ENCODE data around the gene VPS52.
A peak's percentile ranks its signal among the peaks of the same experiment; 100 is the strongest.

Gene VPS52

DNA sequence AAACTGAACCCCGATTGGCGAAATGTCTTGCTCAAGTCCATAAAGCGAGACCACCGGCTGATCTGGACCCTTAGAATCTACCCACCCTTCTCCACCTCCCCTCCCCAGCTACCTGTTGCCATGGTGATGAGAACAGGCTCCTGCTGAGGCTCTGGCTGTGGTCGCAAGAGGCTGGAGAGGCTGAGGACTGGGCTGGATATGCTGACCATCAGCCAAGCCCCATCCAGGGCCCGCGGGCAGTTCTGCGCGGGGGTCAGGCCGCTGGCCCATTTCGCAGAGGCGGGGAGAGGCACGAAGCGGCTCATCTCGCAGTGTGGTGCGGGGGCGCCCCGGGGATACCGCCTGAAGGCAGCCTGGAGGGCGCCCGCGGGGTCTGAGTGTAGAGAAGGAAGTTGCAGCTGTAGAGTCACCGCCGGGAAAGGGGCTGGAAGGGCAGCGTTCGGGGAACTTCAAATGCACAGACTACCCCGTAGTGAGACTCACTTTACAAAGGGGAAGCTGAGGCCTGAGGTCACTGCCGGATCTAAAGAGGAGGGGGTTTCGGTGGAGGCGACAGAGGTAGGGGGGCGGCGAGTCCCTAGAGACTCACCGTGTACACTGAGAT is 41.5 kb upstream of the VPS52 start:
- peaks cover 18% of the 10 kb centered on the region for H3K4me1 ChIP-seq
- H3K27me3 ChIP-seq (ENCODE audit: control insufficient read depth, insufficient read depth, low read length) = no peaks in the 10 kb centered on the region
- peak overlapping the region; percentile 75 for H3K9ac ChIP-seq
- peak overlapping the region; percentile 100 for H3K4me2 ChIP-seq (ENCODE audit: low read length)
- no peaks in the 10 kb centered on the region for H3K9me3 ChIP-seq (ENCODE audit: control insufficient read depth, low read length)
- H3K36me3 ChIP-seq (ENCODE audit: control insufficient read depth, insufficient read depth, low read length) = no peaks in the 10 kb centered on the region
- TF ChIP-seq, protein P1, sequence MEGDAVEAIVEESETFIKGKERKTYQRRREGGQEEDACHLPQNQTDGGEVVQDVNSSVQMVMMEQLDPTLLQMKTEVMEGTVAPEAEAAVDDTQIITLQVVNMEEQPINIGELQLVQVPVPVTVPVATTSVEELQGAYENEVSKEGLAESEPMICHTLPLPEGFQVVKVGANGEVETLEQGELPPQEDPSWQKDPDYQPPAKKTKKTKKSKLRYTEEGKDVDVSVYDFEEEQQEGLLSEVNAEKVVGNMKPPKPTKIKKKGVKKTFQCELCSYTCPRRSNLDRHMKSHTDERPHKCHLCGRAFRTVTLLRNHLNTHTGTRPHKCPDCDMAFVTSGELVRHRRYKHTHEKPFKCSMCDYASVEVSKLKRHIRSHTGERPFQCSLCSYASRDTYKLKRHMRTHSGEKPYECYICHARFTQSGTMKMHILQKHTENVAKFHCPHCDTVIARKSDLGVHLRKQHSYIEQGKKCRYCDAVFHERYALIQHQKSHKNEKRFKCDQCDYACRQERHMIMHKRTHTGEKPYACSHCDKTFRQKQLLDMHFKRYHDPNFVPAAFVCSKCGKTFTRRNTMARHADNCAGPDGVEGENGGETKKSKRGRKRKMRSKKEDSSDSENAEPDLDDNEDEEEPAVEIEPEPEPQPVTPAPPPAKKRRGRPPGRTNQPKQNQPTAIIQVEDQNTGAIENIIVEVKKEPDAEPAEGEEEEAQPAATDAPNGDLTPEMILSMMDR (IDR thresholded peaks at IDR 0.05) = no peak
- peak overlapping the region; percentile 96 for H3K27ac ChIP-seq
- peaks cover 14% of the 10 kb centered on the region for H3K79me2 ChIP-seq
- peak overlapping the region; percentile 94 for H3K4me3 ChIP-seq (ENCODE audit: low read depth, low read length)
- H2AFZ ChIP-seq = peak overlapping the region; percentile 91

DNA sequence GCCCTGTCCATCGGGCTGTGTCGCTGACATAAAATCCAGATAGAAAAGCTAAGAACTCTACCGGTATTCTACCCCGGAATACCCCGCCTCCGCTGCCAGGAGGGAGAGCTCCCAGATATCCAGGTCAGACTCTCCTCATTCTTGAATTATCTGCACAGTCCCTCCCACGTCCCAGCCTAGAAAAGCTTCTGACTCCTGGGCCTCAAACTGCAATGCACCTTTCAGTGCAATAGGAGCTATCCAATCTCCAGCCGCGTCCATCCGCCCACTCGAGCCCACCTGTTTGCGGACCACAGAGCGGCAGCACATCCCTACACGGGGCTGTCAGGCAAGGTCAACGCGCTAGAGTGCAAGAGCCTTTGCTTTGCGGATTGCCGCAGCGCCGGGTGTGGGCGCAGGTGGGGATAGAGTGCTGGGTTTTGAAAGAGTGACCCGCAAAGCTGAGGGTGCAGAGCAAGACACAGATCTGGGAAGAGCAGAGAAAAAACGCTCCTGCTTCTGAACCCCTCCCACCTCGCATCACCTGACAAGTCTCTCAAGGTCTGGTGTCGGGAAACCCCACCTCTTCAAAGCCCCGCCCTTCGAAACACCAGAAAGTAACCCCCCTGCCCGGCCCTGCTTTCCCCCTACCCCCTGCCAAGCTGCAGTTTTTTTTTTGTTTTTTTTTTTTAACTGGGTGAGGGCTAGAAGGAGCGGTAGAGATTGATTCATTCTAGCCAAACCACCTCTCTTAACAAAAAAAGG is 40.9 kb upstream of the VPS52 start:
- Histone ChIP-seq H3K4me3 (ENCODE audit: low read depth, low read length) (peak overlapping the region; percentile 94), H3K9ac (peak overlapping the region; percentile 75), H3K4me2 (ENCODE audit: low read length) (peak overlapping the region; percentile 100), H3K27ac (peak overlapping the region; percentile 96), H3K27me3 (ENCODE audit: control insufficient read depth, insufficient read depth, low read length) (no peaks in the 10 kb centered on the region), H3K9me3 (ENCODE audit: control insufficient read depth, low read length) (no peaks in the 10 kb centered on the region), H3K4me1 (peaks cover 17% of the 10 kb centered on the region), H3K36me3 (ENCODE audit: control insufficient read depth, insufficient read depth, low read length) (no peaks in the 10 kb centered on the region), H2AFZ (peak overlapping the region; percentile 91), H3K79me2 (peaks cover 18% of the 10 kb centered on the region)
- TF ChIP-seq, protein P1 (IDR thresholded peaks at IDR 0.05) = no peak

DNA sequence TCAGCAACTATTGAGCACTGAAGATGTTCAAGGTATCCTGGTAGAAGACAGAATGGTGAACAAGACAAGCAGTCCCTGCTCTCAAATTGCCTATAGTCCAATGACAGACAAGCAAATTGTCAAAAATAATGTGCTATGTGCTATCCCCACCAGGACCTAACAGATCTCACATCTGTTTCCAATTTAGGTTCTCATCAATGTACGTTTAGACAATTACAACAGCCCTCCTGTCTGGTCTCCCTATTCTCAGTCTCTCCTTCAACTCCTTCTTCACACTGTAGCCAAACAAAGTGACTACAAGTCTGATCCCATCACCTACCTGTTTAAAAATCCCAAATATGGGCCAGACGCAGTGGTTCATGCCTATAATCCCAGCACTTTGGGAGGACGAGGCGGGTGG is 34.7 kb upstream of the VPS52 start:
- Histone ChIP-seq H2AFZ (no peak overlapping the region), H3K4me3 (ENCODE audit: low read depth, low read length) (no peak overlapping the region), H3K4me1 (no peaks in the 10 kb centered on the region), H3K36me3 (ENCODE audit: control insufficient read depth, insufficient read depth, low read length) (no peaks in the 10 kb centered on the region), H3K27me3 (ENCODE audit: control insufficient read depth, insufficient read depth, low read length) (no peaks in the 10 kb centered on the region), H3K79me2 (peaks cover 38% of the 10 kb centered on the region), H3K9me3 (ENCODE audit: control insufficient read depth, low read length) (no peaks in the 10 kb centered on the region), H3K4me2 (ENCODE audit: low read length) (no peak overlapping the region), H3K27ac (no peak overlapping the region), H3K9ac (no peak overlapping the region)
- TF ChIP-seq, protein P1 (IDR thresholded peaks at IDR 0.05) = no peak

DNA sequence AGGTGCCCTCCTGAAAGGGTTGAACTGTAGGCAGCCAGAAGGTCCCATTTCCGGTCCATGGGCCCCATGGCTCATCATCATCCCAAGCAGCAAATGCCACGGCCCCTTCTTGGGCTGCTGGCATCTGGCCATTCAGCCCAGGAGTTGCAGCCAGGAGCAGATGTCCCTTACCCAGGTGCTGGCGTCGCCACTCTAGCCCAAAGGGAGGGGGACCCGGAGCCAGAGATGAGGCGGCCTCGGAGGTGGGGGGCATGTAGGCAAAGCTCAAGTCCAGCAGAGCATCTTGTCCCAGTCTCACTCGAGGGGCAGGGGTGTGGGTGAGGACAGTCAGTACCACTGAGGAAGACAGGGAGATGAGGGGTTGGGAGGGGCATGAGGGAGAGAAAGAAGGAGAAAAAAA is 33.4 kb upstream of the VPS52 start:
- H3K36me3 ChIP-seq (ENCODE audit: control insufficient read depth, insufficient read depth, low read length) = no peaks in the 10 kb centered on the region
- TF ChIP-seq, protein P1 (IDR thresholded peaks at IDR 0.05) = no peak
- no peaks in the 10 kb centered on the region for H3K9me3 ChIP-seq (ENCODE audit: control insufficient read depth, low read length)
- peaks cover 41% of the 10 kb centered on the region for H3K79me2 ChIP-seq
- H3K9ac ChIP-seq = no peak overlapping the region
- H3K4me1 ChIP-seq = no peaks in the 10 kb centered on the region
- H3K27me3 ChIP-seq (ENCODE audit: control insufficient read depth, insufficient read depth, low read length) = no peaks in the 10 kb centered on the region
- H2AFZ ChIP-seq = no peak overlapping the region
- no peak overlapping the region for H3K4me3 ChIP-seq (ENCODE audit: low read depth, low read length)
- H3K27ac ChIP-seq = no peak overlapping the region
- no peak overlapping the region for H3K4me2 ChIP-seq (ENCODE audit: low read length)

All from parathyroid adenoma (tissue), 2 donors.